HTERT RPE-1 (cell line): Measurements from ENCODE around the gene SHH.

Experiments used
- in situ Hi-C: fragments of 300-500 bp; cut with MboI; formaldehyde crosslinking; loops from 4 replicates; pipeline ENCODE4 v1.14.3; 2020; ENCODE audit warnings: low sequenced_read_pairs

The SHH gene

DNA sequence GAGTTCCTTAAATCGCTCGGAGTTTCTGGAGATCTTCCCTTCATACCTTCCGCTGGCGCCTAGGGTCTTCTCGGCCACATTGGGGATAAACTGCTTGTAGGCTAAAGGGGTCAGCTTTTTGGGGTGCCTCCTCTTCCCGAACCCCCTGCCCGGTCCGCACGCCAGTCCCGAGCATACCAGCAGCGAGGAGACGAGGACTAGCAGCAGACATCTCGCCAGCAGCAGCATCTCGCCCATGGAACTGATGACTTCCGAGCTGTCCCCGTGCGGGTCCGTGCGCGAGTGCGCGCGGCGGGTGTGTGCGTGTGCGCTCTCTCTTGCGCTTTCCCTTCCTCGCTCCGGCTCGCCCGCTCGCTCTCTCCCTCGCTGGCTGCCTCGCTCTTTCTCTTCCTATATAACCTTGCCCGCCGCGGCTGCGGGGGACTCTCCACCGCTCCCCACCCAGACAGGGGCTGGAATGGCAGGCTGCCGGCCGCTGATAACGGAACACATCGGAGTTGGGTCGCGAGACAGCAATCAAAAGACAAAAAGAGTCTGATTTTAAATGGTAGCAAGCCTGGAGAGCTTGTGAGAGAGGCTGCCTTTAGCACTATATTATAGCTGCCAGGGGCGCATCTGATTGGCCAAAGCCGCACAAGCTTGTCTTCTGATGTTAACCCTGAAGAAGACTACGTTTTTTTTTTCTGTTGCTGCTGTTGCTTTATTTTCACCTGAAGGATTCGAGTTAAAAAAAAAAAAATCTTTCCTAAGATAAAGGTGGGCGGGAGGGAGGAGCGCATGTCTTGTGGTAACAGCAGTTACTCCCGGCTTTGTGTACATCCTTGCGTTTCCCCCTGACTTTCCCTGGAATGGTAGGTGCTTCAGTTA lies at the start of gene SHH:
TSS of gene SHH (minus strand) at position 569 of the 867 bp plus-strand sequence. CDS start at position 228, 341 bp downstream.
- in situ Hi-C loops: no loop called here

DNA sequence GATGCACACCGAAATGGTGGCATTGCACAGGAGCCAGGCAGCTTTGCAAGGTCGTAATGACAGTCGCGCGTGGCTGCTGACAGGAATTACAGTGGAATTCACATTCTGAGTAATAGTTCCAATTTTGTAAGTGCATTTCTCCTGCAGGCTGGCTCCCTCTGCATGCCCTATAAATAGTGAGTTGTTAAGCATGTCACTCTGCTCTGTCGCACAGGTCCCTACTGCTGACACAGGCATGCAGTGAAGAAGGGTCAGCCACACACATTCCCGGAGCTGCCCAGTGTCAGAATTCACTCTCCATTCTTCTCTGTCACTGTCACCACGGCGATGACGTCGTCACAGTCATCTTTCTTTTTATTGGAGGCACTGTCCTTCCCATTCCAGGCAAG lies 49.2 kb upstream of the SHH start:
- in situ Hi-C loops: no loop called here

DNA sequence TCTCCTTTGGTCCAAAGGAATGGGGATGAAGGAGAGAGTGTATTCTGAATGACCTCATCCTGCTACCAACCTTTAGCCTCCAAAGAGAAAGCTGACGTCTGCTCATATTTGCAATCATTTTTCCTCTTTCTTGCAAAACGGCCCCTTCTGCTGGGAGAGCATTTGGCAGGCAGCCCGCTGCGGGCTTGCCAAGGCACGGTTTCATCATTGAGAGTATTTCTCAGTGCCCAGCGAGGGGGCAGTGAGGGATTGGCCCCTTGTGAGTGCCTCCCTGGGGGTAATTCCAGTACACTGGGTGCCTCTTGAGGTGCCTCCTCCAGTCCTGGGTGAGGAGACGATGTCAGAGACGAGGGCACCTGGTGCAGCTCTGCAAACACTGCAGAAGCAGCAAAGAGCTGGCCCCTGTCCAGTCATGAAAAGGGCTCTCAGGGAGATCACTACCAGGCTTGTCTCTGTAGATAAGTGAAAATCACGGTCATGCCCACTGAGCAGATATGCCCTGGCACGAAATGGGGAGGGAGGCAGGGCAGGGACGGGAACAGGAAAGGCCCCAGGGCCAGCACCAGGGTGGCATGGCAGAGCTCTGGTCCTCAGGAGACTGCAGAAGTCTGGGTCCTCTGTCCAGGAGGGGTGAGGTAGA lies 48.7 kb upstream of the SHH start:
- in situ Hi-C loops: no loop called here

DNA sequence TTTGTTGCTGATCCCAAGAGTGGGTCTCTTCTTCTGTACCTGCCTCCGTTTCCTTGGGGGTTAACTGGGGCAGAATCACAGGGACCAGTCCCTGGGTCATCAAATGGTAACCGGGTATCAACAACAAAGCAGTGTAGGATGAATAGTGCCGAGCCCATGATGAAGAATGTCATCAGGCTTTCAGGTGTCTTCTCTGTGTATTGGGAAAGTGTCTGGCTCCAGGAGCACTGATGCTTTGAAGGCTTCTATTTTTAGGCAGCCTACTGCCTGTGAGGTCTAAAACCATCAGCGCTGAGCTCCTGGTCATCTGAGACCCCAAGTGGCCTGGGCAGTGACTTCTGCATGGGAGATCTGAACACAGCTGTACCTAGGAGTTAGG lies 48.2 kb upstream of the SHH start:
- in situ Hi-C loops: no loop called here

DNA sequence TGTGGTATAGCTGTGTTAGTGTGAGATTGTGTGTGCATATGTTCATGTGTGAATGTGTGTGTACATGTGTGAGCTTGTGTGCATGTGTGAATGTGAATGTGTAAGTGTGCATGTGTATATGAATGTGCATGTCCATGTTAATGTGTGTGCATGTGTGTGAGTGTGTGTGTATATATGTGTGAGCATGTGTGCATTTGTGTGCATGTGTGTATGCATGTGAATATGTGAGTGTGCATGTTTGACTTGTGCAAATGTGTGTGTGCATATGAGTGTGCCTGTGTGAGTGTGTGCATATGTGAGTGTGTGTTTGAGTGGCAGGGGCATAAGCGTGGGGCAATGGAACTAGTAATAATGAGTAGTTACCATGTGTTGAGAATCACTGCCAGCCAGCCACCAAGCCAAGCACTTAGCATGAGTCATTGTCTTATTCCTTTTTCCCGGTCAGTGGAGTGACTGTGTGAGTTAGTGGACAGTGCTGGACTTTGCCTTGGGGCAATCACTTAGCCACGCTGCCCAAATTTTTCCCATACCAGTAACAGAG lies 46.3 kb upstream of the SHH start:
- in situ Hi-C loops: no loop called here

DNA sequence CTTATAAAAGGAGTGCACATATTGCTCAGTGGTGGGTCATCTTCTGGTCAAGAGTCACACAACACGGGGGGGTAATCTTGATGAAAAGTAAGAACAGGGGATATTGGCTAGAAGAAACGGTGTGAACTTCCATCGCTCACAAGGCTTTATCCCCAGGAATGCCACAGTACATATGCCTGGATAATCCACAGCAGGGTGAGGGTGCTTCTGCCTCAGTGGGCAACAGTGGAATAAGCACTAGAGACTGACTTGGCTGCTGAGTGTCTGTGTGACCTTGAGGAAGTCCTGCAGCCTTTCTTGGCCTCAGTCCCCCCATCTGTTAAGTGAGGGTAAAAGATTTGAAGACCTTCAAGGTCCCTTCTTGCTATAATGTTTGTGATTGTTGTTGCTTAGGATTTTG lies 44.9 kb upstream of the SHH start:
- in situ Hi-C loops: no loop called here

DNA sequence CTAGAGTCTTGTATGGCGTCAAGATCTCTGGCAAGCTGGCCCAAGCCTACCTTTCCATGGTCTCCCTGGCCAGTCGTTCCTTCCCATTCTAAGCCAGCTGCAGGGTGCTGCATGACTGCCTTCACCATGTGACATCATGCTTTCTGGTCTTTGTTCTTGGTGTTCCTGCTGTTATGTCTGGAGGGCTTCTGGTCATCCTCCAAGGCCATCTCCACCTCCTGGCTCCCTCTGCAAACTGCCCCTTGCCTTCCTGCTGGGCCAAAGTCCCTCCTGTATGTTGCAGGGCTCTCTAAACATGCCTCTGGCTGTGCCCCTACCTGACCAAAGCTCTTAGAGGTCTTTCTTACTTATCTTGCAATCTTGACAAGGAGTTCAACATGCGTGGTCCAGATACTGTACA lies 44.4 kb upstream of the SHH start:
- in situ Hi-C loops: no loop called here

DNA sequence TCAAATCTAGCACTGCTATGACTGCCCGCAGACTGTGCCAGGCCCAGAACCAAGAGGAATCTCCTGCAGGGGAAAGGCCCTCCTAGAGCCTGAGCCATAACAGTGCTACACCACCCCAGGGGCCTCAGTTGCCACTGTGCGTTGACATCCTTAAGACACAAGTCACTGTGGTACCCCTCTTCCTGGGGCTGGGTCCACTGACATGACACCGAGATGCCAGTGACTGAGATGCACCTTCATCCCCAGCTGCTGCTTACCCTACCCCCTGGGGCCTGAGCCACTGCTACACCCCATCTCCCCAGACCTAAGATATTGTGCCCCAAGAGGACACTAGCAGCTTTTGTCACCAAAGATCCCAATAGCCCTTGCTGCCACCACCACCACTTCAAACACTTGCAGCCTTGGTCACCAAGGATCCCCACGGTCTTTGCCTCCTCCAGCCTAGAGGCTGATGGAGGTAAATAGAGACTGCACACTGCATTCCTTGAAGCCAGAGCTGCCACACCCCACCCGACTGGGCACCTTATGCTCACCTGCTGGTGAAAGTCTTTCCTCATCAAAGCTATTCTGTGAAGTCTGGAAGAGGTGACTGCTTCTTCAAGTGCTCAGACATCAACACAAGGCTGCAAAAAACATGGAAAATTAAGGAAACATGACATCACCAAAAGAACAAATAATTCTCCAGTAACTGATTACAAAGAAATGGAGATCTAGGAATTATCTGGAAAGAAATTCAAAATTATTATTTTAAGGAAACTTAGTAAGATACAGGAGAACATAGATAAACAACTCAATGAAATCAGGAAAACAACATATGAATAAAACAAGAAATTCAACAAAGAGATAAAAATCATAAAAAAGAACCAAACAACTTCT lies 40.4 kb upstream of the SHH start:
- in situ Hi-C loops: no loop called here

DNA sequence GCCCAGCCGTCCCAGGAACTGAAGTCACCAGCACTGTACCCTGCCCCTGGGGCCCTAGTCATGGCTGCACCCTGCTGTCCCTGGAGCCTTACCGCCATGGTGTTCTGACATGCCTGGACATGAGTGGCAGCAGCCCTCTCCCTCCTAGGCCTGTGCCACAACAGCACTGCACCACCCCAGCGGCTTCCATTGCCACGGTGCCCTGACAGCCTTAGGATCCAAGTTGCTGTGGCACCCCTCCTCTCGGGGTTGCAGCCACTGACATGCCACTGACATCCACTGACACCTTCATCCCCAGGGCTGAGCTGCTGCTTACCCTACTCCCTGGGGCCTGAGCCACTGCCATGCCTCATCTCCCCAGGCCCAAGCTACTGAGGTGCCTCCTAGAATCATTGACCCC lies 39.6 kb upstream of the SHH start:
- in situ Hi-C loops: no loop called here

DNA sequence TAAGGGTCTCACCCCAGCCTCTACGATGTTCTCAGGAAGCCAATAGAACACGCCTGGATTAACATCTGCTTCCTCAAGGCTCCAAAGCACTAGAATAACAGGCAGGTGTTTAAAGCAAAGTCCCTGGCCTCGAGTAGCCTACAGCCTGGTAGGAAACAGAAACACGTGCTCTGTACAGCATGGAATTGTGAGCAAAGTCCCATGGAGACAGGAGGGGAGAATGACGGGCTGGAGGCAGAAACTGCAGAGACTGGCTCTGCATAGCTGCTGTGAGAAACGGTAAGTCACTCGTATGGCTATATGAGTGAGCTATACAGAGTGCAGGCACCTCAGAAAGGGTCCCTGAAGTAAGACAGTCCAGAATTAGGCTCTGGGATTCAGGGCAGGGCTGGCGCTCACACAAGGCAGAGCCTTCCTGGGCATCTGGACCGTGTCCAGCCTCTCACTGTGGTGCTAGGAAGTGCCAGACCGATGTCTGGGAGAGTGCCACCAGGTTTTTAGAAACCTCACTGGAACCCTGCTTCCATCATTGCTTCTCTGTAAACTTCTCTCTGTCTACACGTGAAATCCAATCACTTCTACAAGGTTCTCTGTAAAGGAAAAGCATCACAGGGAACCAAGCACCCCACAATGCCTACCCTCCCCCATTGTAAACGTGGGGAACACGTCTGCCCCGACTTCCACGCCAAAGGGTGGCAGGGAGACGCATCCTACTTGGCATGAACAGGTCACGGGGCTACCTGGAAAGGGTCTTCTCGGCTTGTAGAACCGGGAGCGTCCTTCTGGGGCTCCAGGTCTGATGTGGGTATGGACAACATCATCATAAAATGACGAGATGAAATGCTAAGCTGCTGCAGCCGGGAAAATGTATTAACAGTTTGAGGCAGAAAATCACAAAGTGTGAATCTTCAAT lies 38.8 kb upstream of the SHH start:
- in situ Hi-C loops: no loop called here

DNA sequence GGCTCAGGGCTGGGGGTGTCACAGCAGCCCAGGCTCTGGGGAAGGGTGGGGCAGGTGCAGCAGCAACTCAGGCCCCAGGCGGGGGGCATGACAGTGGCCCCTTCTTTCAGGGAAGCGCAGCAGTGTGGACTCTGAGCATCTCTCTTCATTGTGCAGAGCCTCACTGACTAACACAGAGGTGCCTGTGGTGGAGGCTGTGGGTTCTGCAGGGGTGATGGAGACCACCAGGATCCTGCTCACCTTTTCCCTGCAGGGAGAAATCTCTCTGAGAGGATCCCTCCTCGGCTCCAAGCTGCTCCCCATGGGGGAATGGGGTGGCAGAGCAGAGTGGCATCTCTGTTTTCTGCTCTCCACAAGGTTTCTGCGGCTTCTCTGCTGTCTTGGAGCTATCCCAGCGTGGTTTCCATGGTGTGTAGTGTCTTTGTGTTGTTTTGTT lies 37.8 kb upstream of the SHH start:
- in situ Hi-C loops: no loop called here

DNA sequence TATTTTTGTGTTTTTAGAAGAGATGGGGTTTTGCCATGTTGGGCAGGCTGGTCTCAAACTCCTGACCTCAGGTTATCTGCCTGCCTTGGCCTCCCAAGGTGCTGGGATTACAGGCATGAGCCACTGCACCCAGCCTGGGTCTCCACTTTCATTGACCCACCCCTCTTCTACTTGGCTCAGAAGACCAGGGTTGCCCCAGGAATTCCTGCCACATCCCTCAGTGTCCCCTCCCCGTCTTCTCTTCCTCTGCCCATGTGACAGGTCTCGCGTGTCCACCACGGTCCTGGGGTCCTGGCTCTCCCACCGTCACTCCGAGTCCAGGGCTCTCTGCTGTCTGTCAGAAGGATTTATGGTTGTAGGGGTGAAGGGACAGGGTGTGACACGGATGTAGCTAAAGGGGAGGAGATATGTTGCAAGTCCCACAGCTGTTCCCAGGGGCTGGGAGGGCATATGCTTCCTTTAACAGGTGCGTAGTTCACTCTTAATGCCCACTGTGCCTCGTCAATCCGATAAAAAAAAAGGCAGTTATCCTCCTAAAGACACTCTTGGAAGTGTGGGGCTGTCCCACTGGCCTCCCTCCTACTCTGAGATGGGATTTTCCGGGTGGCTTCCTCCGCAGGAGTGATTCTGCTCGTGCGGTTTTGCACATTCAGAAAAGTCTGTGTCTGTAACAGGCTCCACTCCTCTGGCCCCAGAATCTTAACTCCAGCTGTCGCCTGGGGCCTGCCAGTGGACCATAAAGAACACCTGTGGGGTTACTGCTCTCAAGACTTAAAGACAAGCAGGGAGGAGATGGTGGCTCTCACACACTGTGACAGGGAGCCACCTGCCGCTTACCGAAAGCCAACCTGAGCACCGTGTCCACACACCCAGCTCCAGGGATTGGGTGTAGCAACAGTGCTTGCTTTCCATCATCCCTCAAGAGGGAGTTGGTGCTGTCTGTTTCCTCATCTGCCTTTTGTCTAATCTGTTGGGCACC lies 36.7 kb upstream of the SHH start:
- in situ Hi-C loops: no loop called here

DNA sequence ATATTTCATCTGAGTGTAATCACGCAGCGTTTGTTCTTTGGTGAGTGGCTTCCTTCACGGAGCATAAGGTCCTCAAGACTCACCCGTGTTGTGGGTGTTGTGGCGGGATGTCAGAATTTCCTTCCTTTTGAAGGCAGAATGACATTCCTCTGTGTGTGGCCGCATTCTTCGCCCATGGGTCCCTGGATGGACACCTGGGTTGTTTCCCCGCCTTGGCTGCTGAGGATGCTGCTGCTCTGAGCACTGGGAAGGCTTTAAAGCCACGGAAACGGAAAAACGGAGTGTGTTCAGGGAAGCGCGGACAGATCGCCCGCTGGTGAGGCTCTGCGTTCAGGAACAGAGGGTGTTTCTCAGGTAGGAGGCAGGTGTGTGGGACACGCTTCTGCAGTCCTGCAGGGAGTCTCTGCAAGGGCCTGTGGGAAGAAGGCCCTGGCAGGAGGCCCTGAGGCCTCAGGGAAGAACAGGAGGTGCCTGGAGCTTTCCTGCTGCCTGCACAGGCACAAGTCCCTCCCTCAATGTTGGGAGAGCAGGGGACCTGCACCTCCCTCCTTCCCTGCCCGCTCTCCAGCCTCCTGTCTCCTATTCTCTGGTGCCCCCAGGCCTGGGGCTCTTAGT lies 35.7 kb upstream of the SHH start:
- in situ Hi-C loops: no loop called here

DNA sequence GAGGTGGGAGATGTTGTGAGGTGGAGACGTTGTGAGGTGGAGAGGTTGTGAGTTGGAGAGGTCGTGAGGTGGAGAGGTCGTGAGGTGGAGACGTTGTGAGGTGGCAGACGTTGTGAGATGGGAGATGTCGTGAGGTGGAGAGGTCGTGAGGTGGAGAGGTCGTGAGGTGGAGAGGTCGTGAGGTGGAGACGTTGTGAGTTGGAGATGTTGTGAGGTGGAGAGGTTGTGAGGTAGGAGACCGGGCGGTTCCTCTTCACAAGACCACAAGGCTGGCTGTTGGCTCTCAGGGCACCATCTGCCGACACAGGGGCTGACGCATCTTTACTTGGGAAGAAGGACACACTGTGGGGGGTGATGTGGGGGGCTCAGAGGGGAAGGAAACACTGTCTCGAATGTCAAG lies 34.7 kb upstream of the SHH start:
- in situ Hi-C loops: no loop called here

DNA sequence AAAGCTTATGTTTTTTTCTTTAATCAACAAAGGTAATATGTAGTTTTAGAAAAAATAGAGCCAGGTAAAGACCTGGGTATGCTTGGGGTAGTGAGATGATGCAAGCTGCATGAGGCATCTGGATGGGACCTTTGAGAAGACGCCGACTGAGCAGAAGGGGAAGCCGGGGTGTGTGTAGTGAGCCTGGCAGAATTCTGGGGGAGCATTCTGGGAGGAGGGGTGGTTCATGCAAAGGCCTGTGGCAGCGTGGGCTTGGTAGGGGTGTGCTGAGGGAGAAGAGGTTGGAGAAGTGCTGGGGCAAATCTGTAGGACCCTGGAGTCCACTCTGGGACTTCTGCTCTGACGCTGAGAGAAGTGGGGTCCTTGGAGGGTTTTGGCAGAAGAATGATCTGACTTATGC lies 33.9 kb upstream of the SHH start:
- in situ Hi-C loops: no loop called here

DNA sequence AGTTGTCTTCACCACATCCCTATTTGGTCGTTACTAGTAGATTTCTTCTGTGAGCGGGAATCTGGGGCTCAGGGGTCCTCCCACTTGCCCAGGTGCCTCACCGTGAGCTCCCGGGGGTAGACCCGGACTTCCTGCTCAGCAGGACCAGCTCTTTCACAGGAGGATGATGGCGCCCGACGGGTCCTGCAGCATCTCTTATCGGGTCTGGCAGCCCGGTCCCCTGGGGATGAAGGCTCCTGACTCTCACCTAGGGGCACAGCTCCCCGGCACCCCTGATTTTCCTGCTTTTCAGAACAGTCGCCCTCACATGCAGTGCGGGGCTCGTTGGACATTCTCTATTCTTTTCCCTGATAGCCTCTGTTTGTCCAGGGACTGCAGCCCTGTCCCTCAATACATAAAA lies 33.0 kb upstream of the SHH start:
- in situ Hi-C loops: no loop called here

DNA sequence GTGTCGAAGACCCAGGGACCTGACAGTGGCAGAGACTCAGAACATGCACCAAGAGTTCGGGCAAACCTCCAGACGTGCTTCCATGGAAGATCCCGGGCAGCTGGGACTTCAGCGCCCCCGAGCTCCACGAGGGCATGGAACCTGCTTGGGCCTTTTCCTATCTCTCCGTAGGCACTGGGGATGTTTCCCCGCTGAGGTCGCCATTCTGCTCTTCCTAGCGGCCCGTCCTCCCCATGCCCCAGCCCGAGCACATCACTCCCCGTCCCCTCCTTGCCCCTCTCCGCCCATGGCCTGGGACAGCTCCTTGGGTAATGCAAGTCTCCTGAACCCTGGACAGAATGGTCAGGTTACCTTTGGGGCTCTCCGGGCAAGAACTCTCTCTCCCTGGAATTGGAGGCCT lies 32.3 kb upstream of the SHH start:
- in situ Hi-C loops: no loop called here

DNA sequence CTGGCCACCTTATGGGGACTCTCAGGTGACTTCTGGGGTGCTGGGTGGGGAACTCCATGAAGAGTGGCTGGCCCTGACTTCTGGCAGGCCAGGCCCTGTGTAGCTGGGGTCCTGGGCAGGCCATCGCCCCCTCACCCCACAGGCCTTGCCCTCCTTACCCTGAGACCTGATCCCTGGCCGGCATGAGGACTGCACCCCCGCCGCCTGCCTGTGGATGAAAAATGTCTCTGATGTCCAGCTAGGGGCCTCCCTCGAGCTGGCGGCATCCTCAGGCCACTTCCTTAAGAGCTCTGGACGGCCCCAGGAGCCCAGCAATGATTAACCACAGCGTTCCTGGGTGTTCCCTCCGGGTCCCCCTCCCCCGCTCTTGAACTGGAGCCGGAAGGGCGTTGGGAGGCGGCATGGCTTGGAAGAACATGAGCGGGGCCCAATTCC lies 31.8 kb upstream of the SHH start:
- in situ Hi-C loops: no loop called here
